T follicular helper cell (primary cell): ENCODE results near the gene KAT7.

Experiments used
- DNase-seq: peaks from one replicate; pipeline ENCODE4 v3.0.0-alpha.2; 2020; ENCODE audit warnings: low read depth

KAT7 gene

GRCh38 chr17:49760932-49761558, 27.4 kb upstream of the KAT7 start:
- no peak for DNase-seq

GRCh38 chr17:49762151-49762941, 26.1 kb upstream of the KAT7 start:
- no peak for DNase-seq

- DNase-seq = peak; percentile 97
Observed at GRCh38 chr17:49763735-49764558, 24.5 kb upstream of the KAT7 start, which contains the start of gene FAM117A. Gene FAM117A, minus strand, starts transcription at chr17:49764131. Its CDS starts 44 bp downstream, at chr17:49764087.

- no peak for DNase-seq
Observed at GRCh38 chr17:49764559-49765180, 23.8 kb upstream of the KAT7 start.

GRCh38 chr17:49766918-49767530, 21.5 kb upstream of the KAT7 start:
- DNase-seq = no peak

- no peak for DNase-seq
Observed at GRCh38 chr17:49775546-49776260, 12.8 kb upstream of the KAT7 start.

GRCh38 chr17:49776551-49777300, 11.8 kb upstream of the KAT7 start:
- DNase-seq = no peak

- no peak for DNase-seq
Observed at GRCh38 chr17:49777563-49777962, 10.9 kb upstream of the KAT7 start.

- no peak for DNase-seq
Observed at GRCh38 chr17:49779156-49779738, 9.2 kb upstream of the KAT7 start.

GRCh38 chr17:49779739-49780231, 8.7 kb upstream of the KAT7 start:
- no peak for DNase-seq

GRCh38 chr17:49783071-49783715, 5.3 kb upstream of the KAT7 start:
- no peak for DNase-seq

GRCh38 chr17:49783791-49784190, 4.7 kb upstream of the KAT7 start:
- DNase-seq = no peak

GRCh38 chr17:49784636-49785035, 3.8 kb upstream of the KAT7 start:
- DNase-seq = no peak

- DNase-seq = no peak
Observed at GRCh38 chr17:49787884-49788477, 500 bp upstream of the KAT7 start.

GRCh38 chr17:49789243-49789578, 730 bp downstream of the KAT7 start:
- DNase-seq = no peak

- DNase-seq = no peak
Observed at GRCh38 chr17:49793309-49793708, 4.8 kb downstream of the KAT7 start.

- no peak for DNase-seq
Observed at GRCh38 chr17:49795372-49795771, 6.9 kb downstream of the KAT7 start.

- no peak for DNase-seq
Observed at GRCh38 chr17:49798182-49798581, 9.7 kb downstream of the KAT7 start.

GRCh38 chr17:49798738-49799137, 10.3 kb downstream of the KAT7 start:
- DNase-seq = no peak
